ENCODE data around the gene OR13C2. TPM values are rescaled to one million over a fixed set of nuclear protein-coding genes. Genes with fewer than 3 reads are reported as not detected.

Gene OR13C2
- total RNA-seq, 3 donors from 2014 or later (not counting 1 experiment from before 2014, with no cell fraction given), result not detected

GRCh38 chr9:104618104-104618503 lies 12.7 kb upstream of the OR13C2 start, which contains the start of gene OR13C9:
Gene OR13C9 (minus strand): TSS chr9:104618204. CDS start chr9:104618204, 0 bp downstream.
- Histone ChIP-seq H3K27ac (ENCODE audit: low read length) (no peak within 1 kb of the TSS), H3K27me3 (ENCODE audit: control insufficient read depth, insufficient read depth, low read length) (no peaks in the 10 kb centered on the region), H3K36me3 (ENCODE audit: control insufficient read depth, insufficient read depth, low read length) (no peaks in the 10 kb centered on the region), H3K9me3 (ENCODE audit: control insufficient read depth, insufficient read depth, low read length) (no peaks in the 10 kb centered on the region), H3K4me3 (ENCODE audit: low read length) (no peak within 1 kb of the TSS), H3K4me1 (ENCODE audit: control insufficient read depth, insufficient read depth, low read length) (no peaks in the 10 kb centered on the region)
- Mint-ChIP-seq H3K4me3 (no peak within 1 kb of the TSS), H3K9me3 (peaks cover 3 to 4% of the 10 kb centered on the region in 2 donors), H3K27me3 (ENCODE audit: low read depth in 2 of 2) (no peaks in the 10 kb centered on the region), H3K27ac (no peak within 1 kb of the TSS), H3K36me3 (no peaks in the 10 kb centered on the region), H3K4me1 (no peaks in the 10 kb centered on the region)
- WGBS (ENCODE audit: insufficient coverage), result no CpG with 5 or more reads among the region's 2 CpGs
- no peak for ATAC-seq
- TF ChIP-seq CTCF (IDR thresholded peaks at IDR 0.05), result no peak
- intact Hi-C loops (cut with micrococcal nuclease), result no loop called here
- DNase-seq, result no peak

- no peak overlapping the region for H3K4me3 Mint-ChIP-seq
- no peak for DNase-seq
- Histone ChIP-seq H3K9me3 (ENCODE audit: control insufficient read depth, insufficient read depth, low read length) (no peaks in the 10 kb centered on the region), H3K27ac (ENCODE audit: low read length) (no peak overlapping the region), H3K36me3 (ENCODE audit: control insufficient read depth, insufficient read depth, low read length) (no peaks in the 10 kb centered on the region), H3K4me1 (ENCODE audit: control insufficient read depth, insufficient read depth, low read length) (no peaks in the 10 kb centered on the region), H3K4me3 (ENCODE audit: low read length) (no peak overlapping the region), H3K27me3 (ENCODE audit: control insufficient read depth, insufficient read depth, low read length) (no peaks in the 10 kb centered on the region)
- ATAC-seq, result no peak
- intact Hi-C loops (cut with micrococcal nuclease), result no loop called here
- TF ChIP-seq CTCF (IDR thresholded peaks at IDR 0.05), result no peak
- H3K9me3 Mint-ChIP-seq, result peaks cover 3 to 4% of the 10 kb centered on the region in 2 donors
- no peak overlapping the region for H3K27ac Mint-ChIP-seq
- no peaks in the 10 kb centered on the region for H3K27me3 Mint-ChIP-seq (ENCODE audit: low read depth in 2 of 2)
- H3K4me1 Mint-ChIP-seq, result no peaks in the 10 kb centered on the region
- no peaks in the 10 kb centered on the region for H3K36me3 Mint-ChIP-seq
Measured at GRCh38 chr9:104617418-104617817, 12.0 kb upstream of the OR13C2 start.

DNA sequence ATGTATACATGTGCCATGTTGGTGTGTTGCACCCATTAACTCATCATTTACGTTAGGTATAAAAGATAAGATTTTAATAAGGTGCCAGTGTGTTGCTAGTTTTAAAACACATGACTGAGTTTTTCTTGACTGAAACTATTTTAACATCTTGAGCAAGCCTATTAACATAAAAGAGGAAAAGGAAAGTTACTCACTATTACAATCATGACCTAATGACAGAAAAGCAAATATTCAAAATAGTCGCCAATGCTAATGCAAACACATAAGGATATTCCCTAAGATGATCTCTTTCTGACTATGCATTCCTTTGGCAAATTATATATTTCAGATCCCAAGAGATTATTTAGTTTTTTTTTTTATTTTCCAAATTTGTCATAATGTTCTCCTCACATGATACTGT lies 5.8 kb upstream of the OR13C2 start:
- no peak overlapping the region for H3K27ac Mint-ChIP-seq
- Histone ChIP-seq H3K27ac (ENCODE audit: low read length) (no peak overlapping the region), H3K36me3 (ENCODE audit: control insufficient read depth, insufficient read depth, low read length) (no peaks in the 10 kb centered on the region), H3K4me3 (ENCODE audit: low read length) (no peak overlapping the region), H3K9me3 (ENCODE audit: control insufficient read depth, insufficient read depth, low read length) (no peaks in the 10 kb centered on the region), H3K4me1 (ENCODE audit: control insufficient read depth, insufficient read depth, low read length) (no peaks in the 10 kb centered on the region), H3K27me3 (ENCODE audit: control insufficient read depth, insufficient read depth, low read length) (no peaks in the 10 kb centered on the region)
- no peaks in the 10 kb centered on the region for H3K4me1 Mint-ChIP-seq
- DNase-seq (no peak), ATAC-seq (no peak)
- H3K9me3 Mint-ChIP-seq, result peaks cover 2 to 3% of the 10 kb centered on the region in 2 donors
- no CpG with 5 or more reads among the region's 2 CpGs for WGBS (ENCODE audit: insufficient coverage)
- no peak overlapping the region for H3K4me3 Mint-ChIP-seq
- intact Hi-C loops (cut with micrococcal nuclease), result no loop called here
- H3K36me3 Mint-ChIP-seq, result no peaks in the 10 kb centered on the region
- TF ChIP-seq CTCF (IDR thresholded peaks at IDR 0.05), result no peak
- H3K27me3 Mint-ChIP-seq (ENCODE audit: low read depth in 2 of 2), result no peaks in the 10 kb centered on the region

- no peaks in the 10 kb centered on the region for H3K36me3 ChIP-seq (ENCODE audit: control insufficient read depth, insufficient read depth, low read length)
- H3K27ac ChIP-seq (ENCODE audit: low read length), result no peak overlapping the region
- Mint-ChIP-seq H3K9me3 (peaks cover 0 to 3% of the 10 kb centered on the region in 2 donors), H3K27me3 (ENCODE audit: low read depth in 2 of 2) (no peaks in the 10 kb centered on the region), H3K4me3 (no peak overlapping the region), H3K27ac (no peak overlapping the region), H3K36me3 (no peaks in the 10 kb centered on the region), H3K4me1 (no peaks in the 10 kb centered on the region)
- intact Hi-C loops (cut with micrococcal nuclease), result no loop called here
- ATAC-seq (no peak), DNase-seq (no peak)
- 55% methylated on average over 1 of the region's 1 CpG for WGBS (ENCODE audit: insufficient coverage)
- no peaks in the 10 kb centered on the region for H3K4me1 ChIP-seq (ENCODE audit: control insufficient read depth, insufficient read depth, low read length)
- H3K9me3 ChIP-seq (ENCODE audit: control insufficient read depth, insufficient read depth, low read length), result no peaks in the 10 kb centered on the region
- H3K4me3 ChIP-seq (ENCODE audit: low read length), result no peak overlapping the region
- no peaks in the 10 kb centered on the region for H3K27me3 ChIP-seq (ENCODE audit: control insufficient read depth, insufficient read depth, low read length)
- TF ChIP-seq CTCF (IDR thresholded peaks at IDR 0.05), result no peak
Measured at GRCh38 chr9:104608336-104608735, 2.9 kb upstream of the OR13C2 start.
